Mesodermal cell (in vitro differentiated cells): ENCODE data around the gene ASB1.
"Not testable (repeated sequence)": the region's sequence is repeated elsewhere in the genome, so short reads cannot be mapped to it uniquely, and the experiment has no call there.

Experiments used
- H3K27ac ChIP-seq: 2 replicates; pipeline ENCODE4 v1.7.0; 2013; ENCODE audit warnings: mild to moderate bottlenecking, low read depth, low read length, moderate library complexity; ENCODE audit not compliant: severe bottlenecking
- H3K36me3 ChIP-seq: 2 replicates; pipeline ENCODE4 v1.7.1; 2013; ENCODE audit warnings: mild to moderate bottlenecking, low read length, moderate library complexity; ENCODE audit not compliant: control insufficient read depth, insufficient read depth
- H3K4me1 ChIP-seq: one replicate; pipeline ENCODE4 v1.7.1; 2013; ENCODE audit warnings: mild to moderate bottlenecking, low read length; ENCODE audit not compliant: insufficient read depth, control insufficient read depth, poor library complexity, severe bottlenecking
- H3K4me3 ChIP-seq: 2 replicates; pipeline ENCODE4 v1.7.0; 2013; ENCODE audit warnings: low read length, control low read depth, mild to moderate bottlenecking; ENCODE audit not compliant: insufficient read depth, poor library complexity, severe bottlenecking; ENCODE audit errors: extremely low read depth
- H3K9me3 ChIP-seq: 2 replicates; pipeline ENCODE4 v1.7.1; 2013; ENCODE audit warnings: mild to moderate bottlenecking, low read length, moderate library complexity; ENCODE audit not compliant: control insufficient read depth
- WGBS, 2 experiments: methylation state at CpG; one replicate each; pipeline ENCODE4 v1.1.5; 2013; ENCODE audit warnings: missing lambda C conversion rate in 2 of 2; ENCODE audit not compliant: insufficient coverage in 2 of 2; 5-methylcytosine and 5-hydroxymethylcytosine counted together

The ASB1 gene

GRCh38 chr2:238434846-238435751, 8.4 kb downstream of the ASB1 start:
- Histone ChIP-seq H3K4me1 (no peaks in the 10 kb centered on the region), H3K4me3 (no peak overlapping the region), H3K27ac (no peak overlapping the region), H3K36me3 (peaks cover 83% of the 10 kb centered on the region), H3K9me3 (peaks cover 6% of the 10 kb centered on the region)
- WGBS, 2 experiments = 91 to 95% methylated on average over 21 to 23 of the region's 24 CpGs

- Histone ChIP-seq H3K4me1 (no peaks in the 10 kb centered on the region), H3K9me3 (peaks cover under 1% of the 10 kb centered on the region), H3K36me3 (peaks cover 83% of the 10 kb centered on the region), H3K4me3 (no peak overlapping the region), H3K27ac (no peak overlapping the region)
- 94 to 98% methylated on average over 20 of the region's 20 CpGs for WGBS, 2 experiments
These were observed 9.0 kb downstream of the ASB1 start for GRCh38 chr2:238435752-238436096.

- H3K36me3 ChIP-seq = peaks cover 72% of the 10 kb centered on the region
- H3K27ac ChIP-seq = no peak overlapping the region
- WGBS, 2 experiments = 96 to 97% methylated on average over 17 to 18 of the region's 24 CpGs
These were observed 12.4 kb downstream of the ASB1 start for GRCh38 chr2:238438856-238439849.

GRCh38 chr2:238439917-238440316, 13.2 kb downstream of the ASB1 start:
- peaks cover 73% of the 10 kb centered on the region for H3K36me3 ChIP-seq
- WGBS, 2 experiments = 83 to 100% methylated on average over 1 of the region's 2 CpGs
- no peaks in the 10 kb centered on the region for H3K4me1 ChIP-seq
- no peaks in the 10 kb centered on the region for H3K9me3 ChIP-seq
- H3K4me3 ChIP-seq = no peak overlapping the region
- H3K27ac ChIP-seq = no peak overlapping the region

More at GRCh38 chr2:238438856-238439849, 12.4 kb downstream of the ASB1 start:
- H3K9me3 ChIP-seq = no peaks in the 10 kb centered on the region
- H3K4me3 ChIP-seq = no peak overlapping the region
- H3K4me1 ChIP-seq = no peaks in the 10 kb centered on the region

GRCh38 chr2:238440331-238440730, 13.6 kb downstream of the ASB1 start:
- no peak overlapping the region for H3K4me3 ChIP-seq
- H3K4me1 ChIP-seq = no peaks in the 10 kb centered on the region
- WGBS, 2 experiments = 93 to 98% methylated on average over 2 to 4 of the region's 4 CpGs
- H3K9me3 ChIP-seq = no peaks in the 10 kb centered on the region
- H3K36me3 ChIP-seq = peaks cover 73% of the 10 kb centered on the region
- no peak overlapping the region for H3K27ac ChIP-seq

GRCh38 chr2:238440767-238441166, 14.0 kb downstream of the ASB1 start:
- Histone ChIP-seq H3K9me3 (no peaks in the 10 kb centered on the region), H3K4me1 (no peaks in the 10 kb centered on the region), H3K36me3 (peaks cover 73% of the 10 kb centered on the region), H3K27ac (no peak overlapping the region), H3K4me3 (no peak overlapping the region)
- 94 to 96% methylated on average over 11 of the region's 11 CpGs for WGBS, 2 experiments

GRCh38 chr2:238441262-238442114, 14.8 kb downstream of the ASB1 start:
- Histone ChIP-seq H3K27ac (no peak overlapping the region), H3K4me1 (no peaks in the 10 kb centered on the region), H3K9me3 (no peaks in the 10 kb centered on the region), H3K4me3 (no peak overlapping the region), H3K36me3 (peaks cover 74% of the 10 kb centered on the region)
- 90 to 96% methylated on average over 7 to 11 of the region's 17 CpGs for WGBS, 2 experiments

GRCh38 chr2:238442257-238442656, 15.5 kb downstream of the ASB1 start:
- not testable (repeated sequence) for H3K9me3 ChIP-seq, H3K4me1 ChIP-seq, H3K27ac ChIP-seq, H3K4me3 ChIP-seq
- 76 to 93% methylated on average over 3 to 5 of the region's 6 CpGs for WGBS, 2 experiments
- peaks cover 74% of the 10 kb centered on the region for H3K36me3 ChIP-seq

GRCh38 chr2:238444242-238444641, 17.5 kb downstream of the ASB1 start:
- Histone ChIP-seq H3K27ac (no peak overlapping the region), H3K9me3 (no peaks in the 10 kb centered on the region), H3K4me3 (no peak overlapping the region), H3K36me3 (peaks cover 73% of the 10 kb centered on the region), H3K4me1 (no peaks in the 10 kb centered on the region)
- 96 to 98% methylated on average over 11 of the region's 13 CpGs for WGBS, 2 experiments
